ENCODE data around the gene LAMA2. TPM values are rescaled to one million over a fixed set of nuclear protein-coding genes. Genes with fewer than 3 reads are reported as not detected.

LAMA2 gene
- total and polyA plus RNA-seq, 7 donors = 0.46 to 131 (median 59.6) TPM

- Histone ChIP-seq H3K9me3 (no peaks in the 10 kb centered on the region), H3K36me3 (no peaks in the 10 kb centered on the region), H3K27ac (no peak overlapping the region), H3K27me3 (no peaks in the 10 kb centered on the region), H3K4me3 (no peak overlapping the region), H3K4me1 (no peaks in the 10 kb centered on the region)
- DNase-seq = no peak
- intact Hi-C loops (cut with DNase I) = no loop called here
- TF ChIP-seq EP300 (IDR thresholded peaks at IDR 0.05) (no peak), CTCF (IDR thresholded peaks at IDR 0.05) (no peak), POLR2A (IDR thresholded peaks at IDR 0.05) (no peak), POLR2AphosphoS5 (IDR thresholded peaks at IDR 0.05) (no peak)
- 55 to 65% methylated on average over 4 of the region's 4 CpGs for WGBS, 2 donors
These were observed 35.3 kb upstream of the LAMA2 start for GRCh38 chr6:128847431-128848210.

GRCh38 chr6:128848212-128848935 is 34.6 kb upstream of the LAMA2 start:
- intact Hi-C loops (cut with DNase I) = no loop called here
- no peaks in the 10 kb centered on the region for H3K27me3 ChIP-seq
- no peak for TF ChIP-seq EP300 (IDR thresholded peaks at IDR 0.05)
- no peak for TF ChIP-seq CTCF (IDR thresholded peaks at IDR 0.05)
- no peak for TF ChIP-seq POLR2A (IDR thresholded peaks at IDR 0.05)
- no peak for TF ChIP-seq POLR2AphosphoS5 (IDR thresholded peaks at IDR 0.05)
- no peak overlapping the region for H3K4me3 ChIP-seq
- no peak for DNase-seq
- no peaks in the 10 kb centered on the region for H3K9me3 ChIP-seq
- 80 to 82% methylated on average over 7 of the region's 7 CpGs for WGBS, 2 donors
- no peaks in the 10 kb centered on the region for H3K36me3 ChIP-seq
- H3K4me1 ChIP-seq = no peaks in the 10 kb centered on the region
- no peak overlapping the region for H3K27ac ChIP-seq

GRCh38 chr6:128855581-128856085 is 27.3 kb upstream of the LAMA2 start:
- intact Hi-C loops (cut with DNase I) = no loop called here
- Histone ChIP-seq H3K4me1 (no peaks in the 10 kb centered on the region), H3K4me3 (no peak overlapping the region), H3K27ac (no peak overlapping the region), H3K9me3 (no peaks in the 10 kb centered on the region), H3K36me3 (no peaks in the 10 kb centered on the region), H3K27me3 (no peaks in the 10 kb centered on the region)
- no peak for TF ChIP-seq POLR2AphosphoS5 (IDR thresholded peaks at IDR 0.05)
- no peak for TF ChIP-seq CTCF (IDR thresholded peaks at IDR 0.05)
- no peak for TF ChIP-seq POLR2A (IDR thresholded peaks at IDR 0.05)
- no peak for TF ChIP-seq EP300 (IDR thresholded peaks at IDR 0.05)
- WGBS, 2 donors = 68 to 75% methylated on average over 5 of the region's 5 CpGs
- no peak for DNase-seq

- H3K4me3 ChIP-seq = no peak overlapping the region
- H3K9me3 ChIP-seq = no peaks in the 10 kb centered on the region
- TF ChIP-seq POLR2A (IDR thresholded peaks at IDR 0.05) (no peak), EP300 (IDR thresholded peaks at IDR 0.05) (no peak), CTCF (IDR thresholded peaks at IDR 0.05) (no peak), POLR2AphosphoS5 (IDR thresholded peaks at IDR 0.05) (no peak)
- no peak overlapping the region for H3K27ac ChIP-seq
- 76 to 86% methylated on average over 5 of the region's 5 CpGs for WGBS, 2 donors
- intact Hi-C loops (cut with DNase I) = no loop called here
- no peak for DNase-seq
- H3K27me3 ChIP-seq = no peaks in the 10 kb centered on the region
- H3K4me1 ChIP-seq = no peaks in the 10 kb centered on the region
- H3K36me3 ChIP-seq = no peaks in the 10 kb centered on the region
These were observed 25.1 kb upstream of the LAMA2 start for GRCh38 chr6:128857806-128858205.

Data from sigmoid colon (tissue), 7 donors.